Central memory CD4-positive, alpha-beta T cell (primary cell): Measurements from ENCODE around the gene GRAMD1B.
"Not testable (repeated sequence)": the region's sequence is repeated elsewhere in the genome, so short reads cannot be mapped to it uniquely, and the experiment has no call there.

Experiments used
- DNase-seq: peaks from one replicate; pipeline ENCODE4 v3.0.0; 2022

The GRAMD1B gene

GRCh38 chr11:123544631-123545375 is 114.7 kb downstream of the GRAMD1B start:
- no peak for DNase-seq

- DNase-seq, result no peak
Measured at GRCh38 chr11:123545726-123546270, 115.7 kb downstream of the GRAMD1B start.

- no peak for DNase-seq
Measured at GRCh38 chr11:123546515-123546914, 116.4 kb downstream of the GRAMD1B start.

GRCh38 chr11:123547180-123547579 is 117.1 kb downstream of the GRAMD1B start:
- DNase-seq, result no peak

- DNase-seq, result no peak
Measured at GRCh38 chr11:123548774-123549173, 118.7 kb downstream of the GRAMD1B start.

- DNase-seq, result no peak
Measured at GRCh38 chr11:123549926-123550917, 120.2 kb downstream of the GRAMD1B start.

- DNase-seq, result no peak
Measured at GRCh38 chr11:123551079-123551478, 121.0 kb downstream of the GRAMD1B start.

- no peak for DNase-seq
Measured at GRCh38 chr11:123556633-123557032, 126.6 kb downstream of the GRAMD1B start.

GRCh38 chr11:123558536-123559315 is 128.7 kb downstream of the GRAMD1B start:
- no peak for DNase-seq

- DNase-seq, result no peak
Measured at GRCh38 chr11:123559523-123559955, 129.5 kb downstream of the GRAMD1B start.

GRCh38 chr11:123560006-123560405 is 129.9 kb downstream of the GRAMD1B start:
- no peak for DNase-seq

- no peak for DNase-seq
Measured at GRCh38 chr11:123561431-123561800, 131.3 kb downstream of the GRAMD1B start.

GRCh38 chr11:123562158-123562557 is 132.1 kb downstream of the GRAMD1B start:
- no peak for DNase-seq

GRCh38 chr11:123562829-123563228 is 132.8 kb downstream of the GRAMD1B start:
- no peak for DNase-seq

- no peak for DNase-seq
Measured at GRCh38 chr11:123564221-123564620, 134.2 kb downstream of the GRAMD1B start.

GRCh38 chr11:123566852-123567251 is 136.8 kb downstream of the GRAMD1B start:
- no peak for DNase-seq

- no peak for DNase-seq
Measured at GRCh38 chr11:123567466-123567865, 137.4 kb downstream of the GRAMD1B start.

GRCh38 chr11:123568367-123568870 is 138.3 kb downstream of the GRAMD1B start:
- DNase-seq, result no peak

- DNase-seq, result no peak
Measured at GRCh38 chr11:123569393-123569792, 139.3 kb downstream of the GRAMD1B start.

GRCh38 chr11:123570939-123571580 is 141.0 kb downstream of the GRAMD1B start:
- DNase-seq, result no peak

GRCh38 chr11:123572791-123573190 is 142.7 kb downstream of the GRAMD1B start:
- not testable (repeated sequence) for DNase-seq

GRCh38 chr11:123573286-123573685 is 143.2 kb downstream of the GRAMD1B start:
- no peak for DNase-seq
